Measurements from ENCODE around the gene TEC.

Gene TEC

DNA sequence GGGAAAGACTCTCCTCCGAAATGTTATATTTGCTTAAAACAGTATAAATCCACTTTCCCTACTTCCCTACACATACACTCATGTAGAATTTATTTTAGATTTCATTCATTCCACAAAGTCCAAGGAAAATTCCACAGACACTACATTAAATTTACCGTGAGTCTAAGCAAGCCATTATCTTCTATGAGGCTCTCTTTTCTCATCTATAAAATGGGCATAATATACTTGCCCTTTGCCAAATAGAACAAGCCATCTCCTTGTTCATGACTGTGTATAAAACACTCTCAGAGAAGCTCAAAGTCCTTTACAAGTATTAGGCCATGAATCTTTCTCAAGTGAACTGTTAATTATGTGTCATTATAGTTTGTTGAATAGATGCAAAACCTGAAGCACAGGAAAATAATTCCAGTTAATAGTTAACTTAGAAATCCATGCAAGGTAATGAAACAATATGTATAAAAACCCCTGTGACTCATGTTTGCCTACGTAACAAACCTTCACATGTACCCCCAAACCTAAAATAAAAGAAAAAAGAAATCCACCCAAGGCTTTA is 10.7 kb downstream of the TEC start:
- Histone ChIP-seq H2AFZ (ENCODE audit: low read depth) (no peak overlapping the region), H3K27me3 (ENCODE audit: insufficient read depth, low read depth) (no peaks in the 10 kb centered on the region), H3K9ac (no peak overlapping the region), H3K79me2 (ENCODE audit: insufficient read depth, low read depth) (no peaks in the 10 kb centered on the region), H3K27ac (no peak overlapping the region), H3K4me2 (no peak overlapping the region), H3K4me1 (ENCODE audit: low read depth, poor library complexity, severe bottlenecking) (peaks cover 9% of the 10 kb centered on the region), H3K36me3 (ENCODE audit: insufficient read depth) (no peaks in the 10 kb centered on the region), H3K4me3 (IDR thresholded peaks at IDR 0.05; ENCODE audit: insufficient read depth, low read depth, low read length) (no peak overlapping the region), H4K20me1 (ENCODE audit: insufficient read depth) (no peaks in the 10 kb centered on the region)
- TF ChIP-seq CTCF (conservative IDR thresholded peaks at IDR 0.05; ENCODE audit: low read depth, low read length), result no peak

GRCh38 chr4:48255959-48256342 is 13.7 kb downstream of the TEC start:
- no peaks in the 10 kb centered on the region for H4K20me1 ChIP-seq (ENCODE audit: insufficient read depth)
- H3K79me2 ChIP-seq (ENCODE audit: insufficient read depth, low read depth), result no peaks in the 10 kb centered on the region
- H3K27ac ChIP-seq, result no peak overlapping the region
- H3K4me1 ChIP-seq (ENCODE audit: low read depth, poor library complexity, severe bottlenecking), result no peaks in the 10 kb centered on the region
- TF ChIP-seq CTCF (conservative IDR thresholded peaks at IDR 0.05; ENCODE audit: low read depth, low read length), result no peak
- H3K4me2 ChIP-seq, result no peak overlapping the region
- no peak overlapping the region for H3K9ac ChIP-seq
- H3K4me3 ChIP-seq (IDR thresholded peaks at IDR 0.05; ENCODE audit: insufficient read depth, low read depth, low read length), result no peak overlapping the region
- no peaks in the 10 kb centered on the region for H3K27me3 ChIP-seq (ENCODE audit: insufficient read depth, low read depth)
- H3K36me3 ChIP-seq (ENCODE audit: insufficient read depth), result no peaks in the 10 kb centered on the region
- no peak overlapping the region for H2AFZ ChIP-seq (ENCODE audit: low read depth)

- Histone ChIP-seq H3K27me3 (ENCODE audit: insufficient read depth, low read depth) (no peaks in the 10 kb centered on the region), H3K4me2 (no peak overlapping the region), H2AFZ (ENCODE audit: low read depth) (no peak overlapping the region), H3K9ac (no peak overlapping the region), H4K20me1 (ENCODE audit: insufficient read depth) (no peaks in the 10 kb centered on the region), H3K4me3 (IDR thresholded peaks at IDR 0.05; ENCODE audit: insufficient read depth, low read depth, low read length) (no peak overlapping the region), H3K36me3 (ENCODE audit: insufficient read depth) (no peaks in the 10 kb centered on the region), H3K27ac (no peak overlapping the region), H3K4me1 (ENCODE audit: low read depth, poor library complexity, severe bottlenecking) (no peaks in the 10 kb centered on the region), H3K79me2 (ENCODE audit: insufficient read depth, low read depth) (no peaks in the 10 kb centered on the region)
- no peak for TF ChIP-seq CTCF (conservative IDR thresholded peaks at IDR 0.05; ENCODE audit: low read depth, low read length)
These were observed 14.3 kb downstream of the TEC start for GRCh38 chr4:48255072-48255958.

DNA sequence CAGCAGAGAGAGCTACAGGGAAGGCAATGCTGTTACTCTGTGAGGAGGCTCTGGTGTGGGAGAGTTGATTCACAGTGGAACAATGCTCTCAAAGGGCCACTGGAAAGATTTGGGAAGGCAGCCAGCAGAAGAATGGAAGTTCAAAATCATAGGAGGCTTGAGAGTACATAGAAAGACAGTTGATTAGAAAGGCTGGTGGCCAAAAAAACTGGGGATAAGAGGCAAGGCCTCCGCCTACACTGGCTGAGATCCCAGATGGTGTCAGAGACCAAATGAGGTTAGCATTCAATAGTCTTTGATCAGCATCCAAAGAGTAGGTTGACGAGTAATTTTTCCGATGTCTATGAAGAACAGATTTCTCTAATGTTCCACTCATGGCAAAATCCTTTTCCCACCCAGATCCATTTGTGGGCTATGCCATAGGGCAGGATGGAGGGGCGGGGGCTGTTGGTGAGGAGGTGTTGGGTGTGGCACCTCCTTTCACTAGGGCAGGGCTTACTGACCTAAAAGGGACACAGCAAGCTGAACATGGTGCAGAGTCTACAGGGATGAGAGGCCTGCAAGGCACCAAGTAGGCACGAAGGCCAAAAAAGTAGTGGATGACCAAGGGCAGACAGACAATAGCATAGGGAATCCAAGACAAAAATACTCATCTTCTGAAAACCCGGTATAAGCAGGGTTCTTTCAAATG is 15.1 kb downstream of the TEC start:
- Histone ChIP-seq H3K36me3 (ENCODE audit: insufficient read depth) (no peaks in the 10 kb centered on the region), H3K4me3 (IDR thresholded peaks at IDR 0.05; ENCODE audit: insufficient read depth, low read depth, low read length) (no peak overlapping the region), H3K27ac (no peak overlapping the region), H3K9ac (no peak overlapping the region), H2AFZ (ENCODE audit: low read depth) (no peak overlapping the region), H3K4me1 (ENCODE audit: low read depth, poor library complexity, severe bottlenecking) (no peaks in the 10 kb centered on the region), H3K27me3 (ENCODE audit: insufficient read depth, low read depth) (no peaks in the 10 kb centered on the region), H3K79me2 (ENCODE audit: insufficient read depth, low read depth) (no peaks in the 10 kb centered on the region), H4K20me1 (ENCODE audit: insufficient read depth) (no peaks in the 10 kb centered on the region), H3K4me2 (no peak overlapping the region)
- TF ChIP-seq CTCF (conservative IDR thresholded peaks at IDR 0.05; ENCODE audit: low read depth, low read length), result no peak
